PC-3 (cell line): ENCODE measurements around the gene GSTK1.

Experiments used
- EZH2phosphoT487 ChIP-seq: fragments of 300-600 bp; sonication (generic); IDR thresholded peaks from 2 replicates; pipeline ENCODE4 v1.6.1; 2018; ENCODE audit warnings: mild to moderate bottlenecking, antibody characterized with exemption, low read length, borderline replicate concordance
- TF ChIP-seq, protein P1 (sequence below): fragments of 300-600 bp; sonication (generic); conservative IDR thresholded peaks from 2 replicates; pipeline ENCODE4 v1.5.1; 2017; ENCODE audit warnings: antibody characterized with exemption, low read depth, mild to moderate bottlenecking, low read length

DNA sequence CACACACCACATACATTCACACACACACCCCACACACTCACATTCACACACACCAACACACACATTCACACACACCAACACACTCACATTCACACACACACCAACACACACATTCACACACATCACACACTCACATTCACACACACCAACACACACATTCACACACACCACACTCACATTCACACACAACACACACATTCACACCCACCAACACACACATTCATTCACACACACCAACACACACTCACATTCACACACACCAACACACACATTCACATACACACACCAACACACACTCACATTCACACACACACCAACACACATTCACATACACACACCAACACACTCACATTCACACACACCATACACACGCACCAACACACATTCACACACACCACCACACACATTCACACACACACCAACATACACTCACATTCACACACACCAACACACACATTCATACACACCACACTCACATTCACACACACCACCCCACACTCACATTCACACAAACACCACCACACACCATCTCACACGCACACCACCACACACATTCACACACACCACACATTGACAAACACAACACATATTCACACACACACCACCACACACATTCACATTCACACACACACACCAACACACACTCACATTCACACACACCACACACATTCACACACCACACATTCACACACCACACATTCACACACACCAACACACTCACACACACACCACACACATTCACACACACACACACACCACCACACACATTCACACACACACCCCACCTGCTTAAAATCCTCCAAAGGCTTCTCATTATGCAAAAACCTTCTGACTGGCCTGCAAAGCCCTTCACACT, 32.4 kb upstream of the GSTK1 start:
- TF ChIP-seq EZH2phosphoT487 = no peak
- TF ChIP-seq, protein P1, sequence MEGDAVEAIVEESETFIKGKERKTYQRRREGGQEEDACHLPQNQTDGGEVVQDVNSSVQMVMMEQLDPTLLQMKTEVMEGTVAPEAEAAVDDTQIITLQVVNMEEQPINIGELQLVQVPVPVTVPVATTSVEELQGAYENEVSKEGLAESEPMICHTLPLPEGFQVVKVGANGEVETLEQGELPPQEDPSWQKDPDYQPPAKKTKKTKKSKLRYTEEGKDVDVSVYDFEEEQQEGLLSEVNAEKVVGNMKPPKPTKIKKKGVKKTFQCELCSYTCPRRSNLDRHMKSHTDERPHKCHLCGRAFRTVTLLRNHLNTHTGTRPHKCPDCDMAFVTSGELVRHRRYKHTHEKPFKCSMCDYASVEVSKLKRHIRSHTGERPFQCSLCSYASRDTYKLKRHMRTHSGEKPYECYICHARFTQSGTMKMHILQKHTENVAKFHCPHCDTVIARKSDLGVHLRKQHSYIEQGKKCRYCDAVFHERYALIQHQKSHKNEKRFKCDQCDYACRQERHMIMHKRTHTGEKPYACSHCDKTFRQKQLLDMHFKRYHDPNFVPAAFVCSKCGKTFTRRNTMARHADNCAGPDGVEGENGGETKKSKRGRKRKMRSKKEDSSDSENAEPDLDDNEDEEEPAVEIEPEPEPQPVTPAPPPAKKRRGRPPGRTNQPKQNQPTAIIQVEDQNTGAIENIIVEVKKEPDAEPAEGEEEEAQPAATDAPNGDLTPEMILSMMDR = no peak
